IMR-90 (cell line): ENCODE measurements around the gene PADI1. TPM values are rescaled to one million over a fixed set of nuclear protein-coding genes. Genes with fewer than 3 reads are reported as not detected.
A peak's percentile ranks its signal among the peaks of the same experiment; 100 is the strongest.

Source experiments
- ATAC-seq: fragments of 200-7000 bp; cut with Tn5 transposase; 2 replicates; pipeline ENCODE4 v1.9.1; 2020; ENCODE audit warnings: low read depth, mild to moderate bottlenecking, moderate library complexity
- BruUV-seq: library from RNA; stranded (reverse); fragments of 400-500 nt; replicated peaks from 2 replicates; lab custom pipeline; 2021; lab: Mats Ljungman, UMichigan
- CTCF ChIA-PET: fragments of 300-600 bp; formaldehyde crosslinking; extraction: SDS; loops from one replicate; lab custom pipeline; 2021; ENCODE audit warnings: antibody characterized with exemption; lab: Yijun Ruan, JAX
- POLR2A ChIA-PET: fragments of 300-600 bp; sonication (Branson Sonifier 250); formaldehyde crosslinking; loops from one replicate; lab custom pipeline; 2022; ENCODE audit warnings: antibody characterized with exemption; ENCODE audit not compliant: unreplicated experiment; lab: Charles Lee
- DNase-seq: peaks from one replicate; pipeline ENCODE4 v3.0.0; 2013
- H2AFZ ChIP-seq: replicated peaks from 2 replicates; pipeline ENCODE3; 2013; ENCODE audit warnings: low read length, mild to moderate bottlenecking; ENCODE audit not compliant: poor library complexity
- H2AK5ac ChIP-seq: 2 replicates; pipeline ENCODE4 v1.6.1; 2013; ENCODE audit warnings: low read depth, low read length, inconsistent platforms
- H2AK9ac ChIP-seq: replicated peaks from 2 replicates; pipeline ENCODE3; 2013; ENCODE audit warnings: mild to moderate bottlenecking, low read depth, low read length, moderate library complexity; ENCODE audit not compliant: poor library complexity
- H2BK120ac ChIP-seq: 2 replicates; pipeline ENCODE4 v1.6.1; 2013; ENCODE audit warnings: low read depth, low read length, inconsistent platforms
- H2BK15ac ChIP-seq: 3 replicates; pipeline ENCODE4 v1.6.1; 2013; ENCODE audit warnings: low read depth, low read length, inconsistent platforms
- H2BK20ac ChIP-seq: 2 replicates; pipeline ENCODE4 v1.6.1; 2013; ENCODE audit warnings: low read depth, mild to moderate bottlenecking, inconsistent platforms, low read length, moderate library complexity
- H2BK5ac ChIP-seq: 2 replicates; pipeline ENCODE4 v1.6.1; 2013; ENCODE audit warnings: mild to moderate bottlenecking, low read depth, low read length, inconsistent platforms; ENCODE audit not compliant: poor library complexity, severe bottlenecking
- H3K14ac ChIP-seq: replicated peaks from 2 replicates; pipeline ENCODE4 v1.6.1; 2013; ENCODE audit warnings: low read depth, low read length, inconsistent platforms
- H3K18ac ChIP-seq: 2 replicates; pipeline ENCODE4 v1.6.1; 2013; ENCODE audit warnings: low read depth, low read length, control low read depth
- H3K23ac ChIP-seq: 2 replicates; pipeline ENCODE4 v1.6.1; 2013; ENCODE audit warnings: low read depth, low read length, inconsistent platforms
- H3K27ac ChIP-seq: 2 replicates; pipeline ENCODE4 v1.5.1; 2013; ENCODE audit warnings: mild to moderate bottlenecking, control low read depth, low read length; ENCODE audit not compliant: insufficient read depth
- H3K27me3 ChIP-seq: 2 replicates; pipeline ENCODE4 v1.6.1; 2013; ENCODE audit warnings: low read length; ENCODE audit not compliant: control insufficient read depth, insufficient read depth
- H3K36me3 ChIP-seq: 2 replicates; pipeline ENCODE4 v1.6.1; 2013; ENCODE audit warnings: low read length, mixed read lengths; ENCODE audit not compliant: control insufficient read depth, insufficient read depth
- H3K4ac ChIP-seq: 2 replicates; pipeline ENCODE4 v1.6.1; 2013; ENCODE audit warnings: low read depth, low read length, inconsistent platforms
- H3K4me1 ChIP-seq: 2 replicates; pipeline ENCODE4 v1.6.1; 2013; ENCODE audit warnings: low read length, mixed read lengths; ENCODE audit not compliant: control insufficient read depth, insufficient read depth
- H3K4me2 ChIP-seq: 2 replicates; pipeline ENCODE4 v1.6.1; 2013; ENCODE audit warnings: low read depth, mild to moderate bottlenecking, control low read depth, low read length, moderate library complexity
- H3K4me3 ChIP-seq: 2 replicates; pipeline ENCODE4 v1.5.1; 2013; ENCODE audit warnings: low read depth, mild to moderate bottlenecking, control low read depth, low read length, moderate library complexity; ENCODE audit not compliant: insufficient read depth
- H3K56ac ChIP-seq: 2 replicates; pipeline ENCODE4 v1.6.1; 2013; ENCODE audit warnings: low read length, inconsistent platforms; ENCODE audit not compliant: insufficient read depth; ENCODE audit errors: extremely low read depth
- H3K79me1 ChIP-seq, 2 experiments: 2 replicates each; pipeline ENCODE4 v1.6.1; 2013; ENCODE audit warnings: low read length in 2 of 2, inconsistent platforms in 1 of 2, low read depth in 1 of 2
- H3K9ac ChIP-seq: 2 replicates; pipeline ENCODE4 v1.6.1; 2013; ENCODE audit warnings: low read depth, low read length, control low read depth
- H3K9me1 ChIP-seq: 2 replicates; pipeline ENCODE4 v1.6.1; 2013; ENCODE audit warnings: low read length, inconsistent platforms; ENCODE audit not compliant: insufficient read depth
- H3K9me3 ChIP-seq: 2 replicates; pipeline ENCODE4 v1.6.1; 2013; ENCODE audit warnings: low read length; ENCODE audit not compliant: control insufficient read depth, insufficient read depth
- H4K20me1 ChIP-seq: 2 replicates; pipeline ENCODE4 v1.6.1; 2013; ENCODE audit warnings: low read length, inconsistent platforms; ENCODE audit not compliant: insufficient read depth
- H4K5ac ChIP-seq: 2 replicates; pipeline ENCODE4 v1.6.1; 2013; ENCODE audit warnings: mild to moderate bottlenecking, low read depth, low read length, control low read depth
- H4K8ac ChIP-seq, 2 experiments: 2 replicates each; pipeline ENCODE4 v1.6.1; 2013; ENCODE audit warnings: low read depth in 2 of 2, low read length in 2 of 2, control low read depth in 1 of 2, inconsistent platforms in 1 of 2
- H4K91ac ChIP-seq: 2 replicates; pipeline ENCODE4 v1.6.1; 2013; ENCODE audit warnings: low read depth, low read length, inconsistent platforms; ENCODE audit not compliant: insufficient read depth
- BHLHE40 ChIP-seq: fragments of 150-350 bp; IDR thresholded peaks from 2 replicates; pipeline ENCODE4 v1.6.1; 2016; ENCODE audit warnings: mild to moderate bottlenecking, low read depth, low read length
- CEBPB ChIP-seq: IDR thresholded peaks from 2 replicates; pipeline ENCODE4 v1.6.1; 2012; ENCODE audit warnings: low read depth, low read length, improper control_type of control experiment
- CHD1 ChIP-seq: IDR thresholded peaks from 2 replicates; pipeline ENCODE4 v1.6.1; 2012; ENCODE audit warnings: low read depth, low read length, improper control_type of control experiment
- FOS ChIP-seq: fragments of 150-350 bp; IDR thresholded peaks from 2 replicates; pipeline ENCODE4 v1.6.1; 2016; ENCODE audit warnings: low read depth, low read length
- MAFK ChIP-seq: IDR thresholded peaks from 2 replicates; pipeline ENCODE4 v1.6.1; 2012; ENCODE audit warnings: low read depth, low read length, improper control_type of control experiment
- MAZ ChIP-seq: IDR thresholded peaks from 2 replicates; pipeline ENCODE4 v1.6.1; 2012; ENCODE audit warnings: low read depth, mild to moderate bottlenecking, low read length, improper control_type of control experiment, moderate library complexity, borderline replicate concordance
- NFE2L2 ChIP-seq: fragments of 150-350 bp; IDR thresholded peaks from 2 replicates; pipeline ENCODE4 v1.6.1; 2016; ENCODE audit warnings: low read depth, mild to moderate bottlenecking, low read length
- POLR2A ChIP-seq: IDR thresholded peaks from 2 replicates; pipeline ENCODE4 v1.6.1; 2012; ENCODE audit warnings: mild to moderate bottlenecking, low read depth, low read length
- RAD21 ChIP-seq: IDR thresholded peaks from 2 replicates; pipeline ENCODE4 v1.6.1; 2012; ENCODE audit warnings: low read length, improper control_type of control experiment
- RCOR1 ChIP-seq: IDR thresholded peaks from 2 replicates; pipeline ENCODE4 v1.6.1; 2012; ENCODE audit warnings: mild to moderate bottlenecking, low read length, improper control_type of control experiment; ENCODE audit not compliant: insufficient replicate concordance
- RFX5 ChIP-seq: IDR thresholded peaks from 2 replicates; pipeline ENCODE4 v1.8.0; 2012; ENCODE audit warnings: low read depth, mild to moderate bottlenecking, low read length, moderate library complexity
- WGBS, 2 experiments: methylation state at CpG; one replicate each; pipeline versions ENCODE4 v1.1.5 to v1.1.7; 2013; ENCODE audit warnings: missing lambda C conversion rate in 2 of 2; ENCODE audit not compliant: insufficient read length in 1 of 2; ENCODE audit errors: extremely low coverage in 2 of 2; 5-methylcytosine and 5-hydroxymethylcytosine counted together
- dilution Hi-C: fragments of 300-500 bp; cut with HindIII; formaldehyde crosslinking; loops from one replicate; pipeline ENCODE4 v1.14.3; 2018; ENCODE audit warnings: low sequenced_read_pairs; ENCODE audit not compliant: unreplicated experiment
- in situ Hi-C: fragments of 300-500 bp; cut with MboI; formaldehyde crosslinking; loops from 3 replicates; pipeline ENCODE4 v1.14.3; 2019; ENCODE audit warnings: low sequenced_read_pairs, inconsistent platforms, mixed read lengths
- intact Hi-C: fragments of 100-400 bp; cut with micrococcal nuclease; formaldehyde crosslinking; loops from 2 replicates; pipeline ENCODE4 v1.10.0; 2022
- polyA plus RNA-seq, 3 experiments: library from polyadenylated mRNA; depleted of rRNA; stranded (reverse); fragments of >200 nt; gene quantifications; 2 replicates each; pipeline ENCODE4 v1.2.3, GENCODE V29; 2012; ENCODE audit warnings: low replicate concordance in 1 of 3
- total RNA-seq: library from RNA; depleted of rRNA; stranded (reverse); fragments of >200 nt; gene quantifications from 2 replicates; pipeline ENCODE4 v1.2.3, GENCODE V29; 2012
- TF ChIP-seq, protein P1 (sequence below): conservative IDR thresholded peaks from 2 replicates; pipeline ENCODE4 v1.5.1; 2012; ENCODE audit warnings: mild to moderate bottlenecking, low read depth, low read length, improper control_type of control experiment
- TF ChIP-seq, protein P2 (sequence below): fragments of 150-350 bp; IDR thresholded peaks from 2 replicates; pipeline ENCODE4 v1.6.1; 2016; ENCODE audit warnings: low read depth, mild to moderate bottlenecking, low read length, moderate library complexity, borderline replicate concordance

Gene PADI1
- total and polyA plus RNA-seq, 2 of the 4 experiments (the other 2 are of a cell fraction): 0.17 TPM; not detected in 1

DNA sequence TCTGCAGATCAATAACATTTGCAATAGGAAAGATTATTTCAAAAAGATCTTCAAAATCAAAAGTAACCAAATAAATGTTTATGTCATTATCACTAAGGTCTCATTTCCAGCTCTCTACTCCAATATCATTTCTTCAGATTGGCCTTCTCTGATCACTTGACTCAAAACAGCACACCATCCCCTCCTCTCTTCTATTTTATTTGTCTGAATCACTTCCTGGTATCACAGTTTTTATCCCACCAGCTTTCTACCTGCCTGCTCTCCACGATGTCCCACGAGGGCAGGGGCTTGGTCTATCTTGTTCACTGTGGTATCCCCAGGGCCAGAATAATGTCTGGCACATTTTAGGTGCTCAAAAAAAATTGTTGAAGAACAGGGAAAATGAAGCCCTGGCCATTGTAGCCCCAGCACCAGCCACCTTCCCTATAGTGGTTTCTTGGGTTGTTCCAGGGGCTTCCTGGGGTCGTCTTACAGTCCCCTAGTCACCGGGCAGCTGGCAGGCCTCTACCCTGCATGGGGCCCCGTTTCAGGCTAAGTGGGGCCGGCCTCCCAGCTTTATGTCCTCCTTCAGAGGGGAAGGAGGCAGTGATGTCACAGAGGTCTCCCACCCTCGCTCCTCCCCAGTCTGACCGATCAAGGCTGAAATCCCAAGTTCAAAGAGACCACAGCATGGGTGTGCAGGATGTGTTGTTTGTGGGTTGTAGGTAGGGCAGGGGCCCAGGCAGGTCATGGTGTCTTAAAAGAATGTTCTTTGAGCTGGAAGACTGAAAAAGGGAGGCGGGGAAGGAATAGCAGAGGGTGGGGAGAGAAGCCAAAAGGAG lies 3.5 kb upstream of the PADI1 start:
- no peak overlapping the region for H2AK9ac ChIP-seq
- DNase-seq (no peak), ATAC-seq (no peak)
- no peak overlapping the region for H3K27ac ChIP-seq
- H2BK120ac ChIP-seq: no peak overlapping the region
- H3K23ac ChIP-seq: peak overlapping the region; percentile 63; the same call in 1 of the 2 replicates
- H3K36me3 ChIP-seq: no peaks in the 10 kb centered on the region
- no peak overlapping the region for H4K8ac ChIP-seq
- H4K91ac ChIP-seq: no peak overlapping the region
- no peak overlapping the region; the same call in 1 of the 2 replicates for H3K4ac ChIP-seq
- peaks cover 3% of the 10 kb centered on the region for H3K4me1 ChIP-seq
- dilution Hi-C loops (no loop called here), in situ Hi-C loops (no loop called here), intact Hi-C loops (no loop called here)
- POLR2A ChIA-PET: no interaction called here
- no peak overlapping the region for H3K4me2 ChIP-seq
- peaks cover 6% of the 10 kb centered on the region for H3K27me3 ChIP-seq
- WGBS, 2 experiments: no CpG with 5 or more reads among the region's 9 CpGs
- H3K4me3 ChIP-seq: no peak overlapping the region
- no peak overlapping the region for H2BK15ac ChIP-seq
- H3K9ac ChIP-seq: no peak overlapping the region
- no peak for TF ChIP-seq RFX5
- TF ChIP-seq NFE2L2: no peak
- no peak for TF ChIP-seq BHLHE40
- TF ChIP-seq, protein P1, sequence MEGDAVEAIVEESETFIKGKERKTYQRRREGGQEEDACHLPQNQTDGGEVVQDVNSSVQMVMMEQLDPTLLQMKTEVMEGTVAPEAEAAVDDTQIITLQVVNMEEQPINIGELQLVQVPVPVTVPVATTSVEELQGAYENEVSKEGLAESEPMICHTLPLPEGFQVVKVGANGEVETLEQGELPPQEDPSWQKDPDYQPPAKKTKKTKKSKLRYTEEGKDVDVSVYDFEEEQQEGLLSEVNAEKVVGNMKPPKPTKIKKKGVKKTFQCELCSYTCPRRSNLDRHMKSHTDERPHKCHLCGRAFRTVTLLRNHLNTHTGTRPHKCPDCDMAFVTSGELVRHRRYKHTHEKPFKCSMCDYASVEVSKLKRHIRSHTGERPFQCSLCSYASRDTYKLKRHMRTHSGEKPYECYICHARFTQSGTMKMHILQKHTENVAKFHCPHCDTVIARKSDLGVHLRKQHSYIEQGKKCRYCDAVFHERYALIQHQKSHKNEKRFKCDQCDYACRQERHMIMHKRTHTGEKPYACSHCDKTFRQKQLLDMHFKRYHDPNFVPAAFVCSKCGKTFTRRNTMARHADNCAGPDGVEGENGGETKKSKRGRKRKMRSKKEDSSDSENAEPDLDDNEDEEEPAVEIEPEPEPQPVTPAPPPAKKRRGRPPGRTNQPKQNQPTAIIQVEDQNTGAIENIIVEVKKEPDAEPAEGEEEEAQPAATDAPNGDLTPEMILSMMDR: no peak
- no peak for TF ChIP-seq CHD1
- TF ChIP-seq, protein P2, sequence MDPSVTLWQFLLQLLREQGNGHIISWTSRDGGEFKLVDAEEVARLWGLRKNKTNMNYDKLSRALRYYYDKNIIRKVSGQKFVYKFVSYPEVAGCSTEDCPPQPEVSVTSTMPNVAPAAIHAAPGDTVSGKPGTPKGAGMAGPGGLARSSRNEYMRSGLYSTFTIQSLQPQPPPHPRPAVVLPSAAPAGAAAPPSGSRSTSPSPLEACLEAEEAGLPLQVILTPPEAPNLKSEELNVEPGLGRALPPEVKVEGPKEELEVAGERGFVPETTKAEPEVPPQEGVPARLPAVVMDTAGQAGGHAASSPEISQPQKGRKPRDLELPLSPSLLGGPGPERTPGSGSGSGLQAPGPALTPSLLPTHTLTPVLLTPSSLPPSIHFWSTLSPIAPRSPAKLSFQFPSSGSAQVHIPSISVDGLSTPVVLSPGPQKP: no peak
- no peak for TF ChIP-seq CEBPB
- no peak for TF ChIP-seq RCOR1
- no peak for TF ChIP-seq MAZ
- no peak for TF ChIP-seq POLR2A
- TF ChIP-seq FOS: no peak
- TF ChIP-seq MAFK: no peak
- TF ChIP-seq RAD21: no peak
- CTCF ChIA-PET: no interaction called here
- H2AFZ ChIP-seq: peak overlapping the region; percentile 77
- no peaks in the 10 kb centered on the region for H3K9me3 ChIP-seq
- H3K56ac ChIP-seq: no peak overlapping the region
- no peaks in the 10 kb centered on the region for H4K20me1 ChIP-seq
- no peak overlapping the region for H3K18ac ChIP-seq
- no peak overlapping the region for H4K5ac ChIP-seq
- peaks cover 7% of the 10 kb centered on the region for H3K9me1 ChIP-seq
- H3K79me1 ChIP-seq: no peaks in the 10 kb centered on the region
- BruUV-seq: no TSS peak
- H2AK5ac ChIP-seq: no peak overlapping the region; the same call in 1 of the 2 replicates
- H3K14ac ChIP-seq: 0 out of 2 replicates have a peak overlapping the region, but pooled peaks have one; percentile 56
- H2BK20ac ChIP-seq: 0 out of 2 replicates have a peak overlapping the region, but pooled peaks have one; percentile 32
- H2BK5ac ChIP-seq: no peak overlapping the region
